HepG2 (cell line): ENCODE measurements around the gene CADM2. TPM values are rescaled to one million over a fixed set of nuclear protein-coding genes. Genes with fewer than 3 reads are reported as not detected.

Experiments used
- ATF7 ChIP-seq, 2 experiments: fragments of 450-650 bp in 1 of 2; sonication (generic) in 1 of 2; formaldehyde crosslinking in 1 of 2; IDR thresholded peaks; 2 replicates each; pipeline versions ENCODE4 v1.4.0 to v1.6.1; 2016 to 2020; ENCODE audit warnings: antibody characterized with exemption in 1 of 2, mild to moderate bottlenecking in 1 of 2, missing genetic modification reagents in 1 of 2
- EP300 ChIP-seq, 3 experiments: sonication (generic) in 1 of 3; formaldehyde crosslinking in 1 of 3; IDR thresholded peaks; 2 replicates each; pipeline versions ENCODE4 v1.5.1 to v1.6.1; 2011 to 2020; ENCODE audit warnings: low read depth in 2 of 3, low read length in 2 of 3, borderline replicate concordance in 1 of 3, improper control_type of control experiment in 1 of 3, mild to moderate bottlenecking in 1 of 3, missing genetic modification reagents in 1 of 3, moderate library complexity in 1 of 3
- HOMEZ ChIP-seq: IDR thresholded peaks from 2 replicates; pipeline ENCODE4 v1.6.1; 2016; ENCODE audit warnings: low read depth
- ZSCAN21 ChIP-seq: sonication (generic); formaldehyde crosslinking; IDR thresholded peaks from 2 replicates; pipeline ENCODE4 v1.8.0; 2022; ENCODE audit warnings: mild to moderate bottlenecking, missing genetic modification reagents, moderate library complexity, borderline replicate concordance
- ZSCAN30 ChIP-seq: sonication (generic); formaldehyde crosslinking; IDR thresholded peaks from 2 replicates; pipeline ENCODE4 v1.5.0; 2020; ENCODE audit warnings: mild to moderate bottlenecking, missing genetic modification reagents
- polyA plus RNA-seq, 8 experiments: library from polyadenylated mRNA; depleted of rRNA in 3 of 8; stranded (reverse) in 7 of 8; unstranded in 1 of 8; fragments of >200 nt; fragmentation: Illumina TruSeq in 4 of 8; extraction: Trizol in 4 of 8; gene quantifications; 2 replicates each; pipeline versions ENCODE4 v1.2.1 to v1.2.3, GENCODE V29; 2011 to 2016; ENCODE audit warnings: low read depth in 4 of 8, missing spikeins in 1 of 8, mixed read lengths in 1 of 8; ENCODE audit not compliant: insufficient read depth in 1 of 8
- total RNA-seq, 5 experiments: library from RNA; depleted of rRNA; stranded (reverse); fragments of >200 nt; fragmentation: Illumina TruSeq; extraction: Trizol; gene quantifications; 2 replicates each; pipeline ENCODE4 v1.2.3, GENCODE V29; 2016; ENCODE audit warnings: low read depth in 1 of 5
- TF ChIP-seq, protein P1 (sequence below), 2 experiments: sonication (generic) in 1 of 2; formaldehyde crosslinking in 1 of 2; IDR thresholded peaks; 2 replicates each; pipeline versions ENCODE4 v1.6.1 to v1.9.0; 2014 to 2022; ENCODE audit warnings: antibody characterized with exemption in 1 of 2, borderline replicate concordance in 1 of 2, inconsistent platforms in 1 of 2, low read depth in 1 of 2, missing genetic modification reagents in 1 of 2

CADM2 gene
- total and polyA plus RNA-seq, 2 of the 13 experiments (the other 11 are each of a cell fraction or from before 2014, with no cell fraction given): not detected

DNA sequence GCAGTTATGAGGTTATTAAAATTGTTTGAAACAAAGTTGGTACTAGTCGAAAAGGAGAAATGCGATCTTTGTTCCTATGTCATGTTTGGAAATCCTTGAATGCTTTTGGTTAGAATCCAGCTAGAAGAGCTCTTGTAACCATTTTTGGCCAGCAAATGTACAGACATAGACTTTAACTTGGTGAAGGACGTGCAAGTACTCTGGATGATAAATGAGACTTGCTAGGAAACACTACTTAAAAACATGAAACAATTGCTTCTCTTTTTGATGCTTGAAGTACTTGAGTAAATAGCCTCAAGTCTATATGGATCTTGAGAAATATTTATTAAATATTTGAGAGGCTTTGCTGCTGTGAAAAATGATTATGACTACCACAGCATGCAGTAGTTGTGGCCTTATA, 95.8 kb downstream of the CADM2 start (continued):
- TF ChIP-seq HOMEZ (CRISPR knock-in tag) (no peak), ZSCAN30 (CRISPR knock-in tag) (no peak), ZSCAN21 (CRISPR knock-in tag) (no peak), EP300 (IDR thresholded peaks at IDR 0.05; ENCODE audit: low read depth in 2 of 2, low read length in 2 of 2) (no peak), EP300 (CRISPR knock-in tag; IDR thresholded peaks at IDR 0.05; ENCODE audit: borderline replicate concordance) (no peak), ATF7 (IDR thresholded peaks at IDR 0.05) (no peak), ATF7 (CRISPR knock-in tag; IDR thresholded peaks at IDR 0.05) (no peak)
- TF ChIP-seq, protein P1, sequence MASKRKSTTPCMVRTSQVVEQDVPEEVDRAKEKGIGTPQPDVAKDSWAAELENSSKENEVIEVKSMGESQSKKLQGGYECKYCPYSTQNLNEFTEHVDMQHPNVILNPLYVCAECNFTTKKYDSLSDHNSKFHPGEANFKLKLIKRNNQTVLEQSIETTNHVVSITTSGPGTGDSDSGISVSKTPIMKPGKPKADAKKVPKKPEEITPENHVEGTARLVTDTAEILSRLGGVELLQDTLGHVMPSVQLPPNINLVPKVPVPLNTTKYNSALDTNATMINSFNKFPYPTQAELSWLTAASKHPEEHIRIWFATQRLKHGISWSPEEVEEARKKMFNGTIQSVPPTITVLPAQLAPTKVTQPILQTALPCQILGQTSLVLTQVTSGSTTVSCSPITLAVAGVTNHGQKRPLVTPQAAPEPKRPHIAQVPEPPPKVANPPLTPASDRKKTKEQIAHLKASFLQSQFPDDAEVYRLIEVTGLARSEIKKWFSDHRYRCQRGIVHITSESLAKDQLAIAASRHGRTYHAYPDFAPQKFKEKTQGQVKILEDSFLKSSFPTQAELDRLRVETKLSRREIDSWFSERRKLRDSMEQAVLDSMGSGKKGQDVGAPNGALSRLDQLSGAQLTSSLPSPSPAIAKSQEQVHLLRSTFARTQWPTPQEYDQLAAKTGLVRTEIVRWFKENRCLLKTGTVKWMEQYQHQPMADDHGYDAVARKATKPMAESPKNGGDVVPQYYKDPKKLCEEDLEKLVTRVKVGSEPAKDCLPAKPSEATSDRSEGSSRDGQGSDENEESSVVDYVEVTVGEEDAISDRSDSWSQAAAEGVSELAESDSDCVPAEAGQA (IDR thresholded peaks at IDR 0.05; ENCODE audit: low read depth): no peak
- TF ChIP-seq, protein P1 (CRISPR knock-in tag; IDR thresholded peaks at IDR 0.05; ENCODE audit: borderline replicate concordance): no peak
